DND-41 (cell line): ENCODE data around the gene HTR2A.

Experiments used
- ATAC-seq: fragments of 200-7000 bp; cut with Tn5 transposase; 3 replicates; pipeline ENCODE4 v1.9.1; 2021; ENCODE audit warnings: low read depth; ENCODE audit not compliant: insufficient read depth
- DNase-seq: peaks from one replicate; pipeline ENCODE4 v3.0.0-alpha.2; 2020
- H2AFZ ChIP-seq: 2 replicates; pipeline ENCODE4 v1.6.0; 2012; ENCODE audit warnings: low read depth, low read length
- H3K27ac ChIP-seq: 2 replicates; pipeline ENCODE4 v1.5.1; 2012; ENCODE audit warnings: low read length, inconsistent platforms
- H3K27me3 ChIP-seq: fragments of 200-600 bp; sonication (generic); 2 replicates; pipeline ENCODE4 v1.6.0; 2012; ENCODE audit warnings: low read length, mild to moderate bottlenecking, inconsistent platforms; ENCODE audit not compliant: insufficient read depth, poor library complexity
- H3K36me3 ChIP-seq: 2 replicates; pipeline ENCODE4 v1.5.1; 2012; ENCODE audit warnings: low read length, inconsistent platforms; ENCODE audit not compliant: insufficient read depth
- H3K4me1 ChIP-seq: 2 replicates; pipeline ENCODE4 v1.5.1; 2012; ENCODE audit warnings: mild to moderate bottlenecking, low read length; ENCODE audit not compliant: insufficient read depth
- H3K4me2 ChIP-seq: 2 replicates; pipeline ENCODE4 v1.6.0; 2012; ENCODE audit warnings: mild to moderate bottlenecking, moderate library complexity, low read length, inconsistent platforms; ENCODE audit not compliant: insufficient read depth
- H3K4me3 ChIP-seq, 2 experiments: fragments of 200-600 bp in 1 of 2; shearing (Covaris generic) in 1 of 2; 2 replicates each; pipeline ENCODE4 v1.5.1; 2012 to 2016; ENCODE audit warnings: inconsistent platforms in 2 of 2, low read length in 2 of 2, mild to moderate bottlenecking in 2 of 2, low read depth in 1 of 2, moderate library complexity in 1 of 2
- H3K79me2 ChIP-seq: 2 replicates; pipeline ENCODE4 v1.6.0; 2012; ENCODE audit warnings: low read length, inconsistent platforms; ENCODE audit not compliant: insufficient read depth
- H3K9ac ChIP-seq: 2 replicates; pipeline ENCODE4 v1.6.0; 2012; ENCODE audit warnings: low read depth, mild to moderate bottlenecking, inconsistent platforms, low read length, moderate library complexity
- H3K9me3 ChIP-seq: 2 replicates; pipeline ENCODE4 v1.5.1; 2012; ENCODE audit warnings: low read length, moderate library complexity, mild to moderate bottlenecking, inconsistent platforms; ENCODE audit not compliant: insufficient read depth, severe bottlenecking
- H4K20me1 ChIP-seq: 2 replicates; pipeline ENCODE4 v1.6.0; 2012; ENCODE audit warnings: low read length; ENCODE audit not compliant: insufficient read depth
- EZH2 ChIP-seq: IDR thresholded peaks from 3 replicates; pipeline ENCODE4 v1.6.1; 2012; ENCODE audit warnings: borderline replicate concordance, low read depth, mild to moderate bottlenecking, moderate library complexity, low read length, inconsistent platforms; ENCODE audit not compliant: severe bottlenecking
- TF ChIP-seq, protein P1 (sequence below): IDR thresholded peaks from 2 replicates; pipeline ENCODE4 v1.5.1; 2012; ENCODE audit warnings: borderline replicate concordance, low read length, moderate library complexity, mild to moderate bottlenecking; ENCODE audit not compliant: poor library complexity, severe bottlenecking; ENCODE audit errors: extremely low read depth

The HTR2A gene

GRCh38 chr13:46796515-46797474, 100.1 kb downstream of the HTR2A start, which contains the start of gene ESD:
ESD (minus strand) TSS chr13:46797161; CDS start chr13:46791413, 5,748 bp downstream.
- Histone ChIP-seq H3K4me2 (peak within 1 kb of the TSS; percentile 93), H2AFZ (peak within 1 kb of the TSS; percentile 100), H3K79me2 (peaks cover 52% of the 10 kb centered on the region), H3K27ac (peak within 1 kb of the TSS; percentile 98), H3K4me3 (peak within 1 kb of the TSS; percentile 82 to 97), H3K9me3 (no peaks in the 10 kb centered on the region), H3K27me3 (no peaks in the 10 kb centered on the region), H3K36me3 (peaks cover 10% of the 10 kb centered on the region), H4K20me1 (no peaks in the 10 kb centered on the region), H3K4me1 (peaks cover 53% of the 10 kb centered on the region), H3K9ac (peak within 1 kb of the TSS; percentile 96)
- TF ChIP-seq EZH2: no peak
- TF ChIP-seq, protein P1, sequence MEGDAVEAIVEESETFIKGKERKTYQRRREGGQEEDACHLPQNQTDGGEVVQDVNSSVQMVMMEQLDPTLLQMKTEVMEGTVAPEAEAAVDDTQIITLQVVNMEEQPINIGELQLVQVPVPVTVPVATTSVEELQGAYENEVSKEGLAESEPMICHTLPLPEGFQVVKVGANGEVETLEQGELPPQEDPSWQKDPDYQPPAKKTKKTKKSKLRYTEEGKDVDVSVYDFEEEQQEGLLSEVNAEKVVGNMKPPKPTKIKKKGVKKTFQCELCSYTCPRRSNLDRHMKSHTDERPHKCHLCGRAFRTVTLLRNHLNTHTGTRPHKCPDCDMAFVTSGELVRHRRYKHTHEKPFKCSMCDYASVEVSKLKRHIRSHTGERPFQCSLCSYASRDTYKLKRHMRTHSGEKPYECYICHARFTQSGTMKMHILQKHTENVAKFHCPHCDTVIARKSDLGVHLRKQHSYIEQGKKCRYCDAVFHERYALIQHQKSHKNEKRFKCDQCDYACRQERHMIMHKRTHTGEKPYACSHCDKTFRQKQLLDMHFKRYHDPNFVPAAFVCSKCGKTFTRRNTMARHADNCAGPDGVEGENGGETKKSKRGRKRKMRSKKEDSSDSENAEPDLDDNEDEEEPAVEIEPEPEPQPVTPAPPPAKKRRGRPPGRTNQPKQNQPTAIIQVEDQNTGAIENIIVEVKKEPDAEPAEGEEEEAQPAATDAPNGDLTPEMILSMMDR: peak; percentile 6
- DNase-seq (peak; percentile 96), ATAC-seq (peak; percentile 93)

- no peaks in the 10 kb centered on the region for H3K27me3 ChIP-seq
- H3K9me3 ChIP-seq: no peaks in the 10 kb centered on the region
- H3K4me1 ChIP-seq: peaks cover 53% of the 10 kb centered on the region
- peak overlapping the region; percentile 96 for H3K9ac ChIP-seq
- H3K36me3 ChIP-seq: peaks cover 17% of the 10 kb centered on the region
- DNase-seq (no peak), ATAC-seq (no peak)
- H3K4me3 ChIP-seq: peak overlapping the region; percentile 82 to 97
- peak overlapping the region; percentile 98 for H3K27ac ChIP-seq
- peak overlapping the region; percentile 93 for H3K4me2 ChIP-seq
- peak overlapping the region; percentile 100 for H2AFZ ChIP-seq
- no peaks in the 10 kb centered on the region for H4K20me1 ChIP-seq
- H3K79me2 ChIP-seq: peaks cover 56% of the 10 kb centered on the region
- no peak for TF ChIP-seq EZH2
- TF ChIP-seq, protein P1: no peak
Measured at GRCh38 chr13:46796129-46796514, 100.7 kb downstream of the HTR2A start.

- Histone ChIP-seq H3K79me2 (peaks cover 58% of the 10 kb centered on the region), H3K9ac (peak overlapping the region; percentile 96; the same call in 1 of the 2 replicates), H3K4me1 (peaks cover 53% of the 10 kb centered on the region), H3K9me3 (no peaks in the 10 kb centered on the region), H3K27me3 (no peaks in the 10 kb centered on the region), H4K20me1 (no peaks in the 10 kb centered on the region), H3K4me2 (peak overlapping the region; percentile 93), H3K36me3 (peaks cover 25% of the 10 kb centered on the region), H3K27ac (no peak overlapping the region), H3K4me3 (peak overlapping the region in 1 of 2 experiments; percentile 97; a peak in 1 of 4 replicates), H2AFZ (no peak overlapping the region)
- no peak for DNase-seq
- ATAC-seq: no peak
- TF ChIP-seq, protein P1: no peak
- TF ChIP-seq EZH2: no peak
Measured at GRCh38 chr13:46795321-46795720, 101.5 kb downstream of the HTR2A start.
